Neural crest cell (in vitro differentiated cells): ENCODE measurements around the gene NLRP7. TPM values are rescaled to one million over a fixed set of nuclear protein-coding genes. Genes with fewer than 3 reads are reported as not detected.
"Not testable (repeated sequence)": the region's sequence is repeated elsewhere in the genome, so short reads cannot be mapped to it uniquely, and the experiment has no call there.

Source experiments
- DNase-seq: peaks from one replicate; pipeline ENCODE4 v3.0.0; 2021; ENCODE audit warnings: low read depth, mixed read lengths, low spot score
- H3K27ac Mint-ChIP-seq: one replicate; pipeline ENCODE4 v1.8.0; 2021; ENCODE audit warnings: mild to moderate bottlenecking, mixed read lengths; ENCODE audit not compliant: unreplicated experiment
- H3K27me3 Mint-ChIP-seq: 2 replicates; pipeline ENCODE4 v1.8.0; 2021; ENCODE audit warnings: low read depth, mild to moderate bottlenecking, mixed read lengths
- H3K36me3 Mint-ChIP-seq: 2 replicates; pipeline ENCODE4 v1.8.0; 2021; ENCODE audit warnings: low read depth, mild to moderate bottlenecking, mixed read lengths
- H3K4me1 Mint-ChIP-seq: 2 replicates; pipeline ENCODE4 v1.8.0; 2021; ENCODE audit warnings: mixed read lengths
- H3K4me3 Mint-ChIP-seq: one replicate; pipeline ENCODE4 v1.8.0; 2021; ENCODE audit warnings: mild to moderate bottlenecking, mixed read lengths
- H3K9me3 Mint-ChIP-seq: 2 replicates; pipeline ENCODE4 v1.8.0; 2021; ENCODE audit warnings: mixed read lengths
- CTCF ChIP-seq: fragments of 200-600 bp; sonication (generic); conservative IDR thresholded peaks from 2 replicates; pipeline ENCODE4 v1.5.0; 2021; ENCODE audit warnings: antibody characterized with exemption, mild to moderate bottlenecking
- total RNA-seq: library from RNA; stranded (reverse); gene quantifications from 2 replicates; pipeline ENCODE4 v1.2.1, GENCODE V29; 2021

Gene NLRP7
- total RNA-seq, 1 donor from 2014 or later = not detected

GRCh38 chr19:54905803-54906511 is 41.4 kb downstream of the NLRP7 start, which contains the start of gene NCR1:
Gene NCR1, plus strand, starts transcription at chr19:54906148. Its CDS starts 40 bp downstream, at chr19:54906188.
- Mint-ChIP-seq H3K4me3 (no peak within 1 kb of the TSS), H3K4me1 (no peaks in the 10 kb centered on the region), H3K36me3 (no peaks in the 10 kb centered on the region), H3K9me3 (peaks cover 4% of the 10 kb centered on the region), H3K27ac (no peak within 1 kb of the TSS), H3K27me3 (peaks cover 7% of the 10 kb centered on the region)
- DNase-seq = no peak
- no peak for TF ChIP-seq CTCF

- no peak for TF ChIP-seq CTCF
- Mint-ChIP-seq H3K36me3 (no peaks in the 10 kb centered on the region), H3K27me3 (peaks cover 7% of the 10 kb centered on the region), H3K27ac (no peak overlapping the region), H3K4me3 (no peak overlapping the region), H3K9me3 (peaks cover under 1% of the 10 kb centered on the region), H3K4me1 (no peaks in the 10 kb centered on the region)
- no peak for DNase-seq
These were observed 41.9 kb downstream of the NLRP7 start for GRCh38 chr19:54905421-54905802.

- DNase-seq, H3K27ac Mint-ChIP-seq, H3K9me3 Mint-ChIP-seq, H3K4me3 Mint-ChIP-seq, H3K36me3 Mint-ChIP-seq, H3K4me1 Mint-ChIP-seq: not testable (repeated sequence)
- peaks cover 18% of the 10 kb centered on the region for H3K27me3 Mint-ChIP-seq
These were observed 43.1 kb downstream of the NLRP7 start for GRCh38 chr19:54904261-54904660.

- no peak for DNase-seq
- H3K27me3 Mint-ChIP-seq = peaks cover 27% of the 10 kb centered on the region
- H3K4me1 Mint-ChIP-seq = no peaks in the 10 kb centered on the region
- H3K4me3 Mint-ChIP-seq = no peak overlapping the region
- no peaks in the 10 kb centered on the region for H3K36me3 Mint-ChIP-seq
- H3K9me3 Mint-ChIP-seq = no peaks in the 10 kb centered on the region
- TF ChIP-seq CTCF = no peak
- no peak overlapping the region for H3K27ac Mint-ChIP-seq
These were observed 44.0 kb downstream of the NLRP7 start for GRCh38 chr19:54903303-54903702.

- Mint-ChIP-seq H3K4me3 (no peak overlapping the region), H3K9me3 (no peaks in the 10 kb centered on the region), H3K36me3 (no peaks in the 10 kb centered on the region), H3K27ac (no peak overlapping the region), H3K4me1 (no peaks in the 10 kb centered on the region), H3K27me3 (peaks cover 32% of the 10 kb centered on the region)
- TF ChIP-seq CTCF = no peak
- no peak for DNase-seq
These were observed 45.3 kb downstream of the NLRP7 start for GRCh38 chr19:54902061-54902460.

GRCh38 chr19:54901153-54901552 is 46.2 kb downstream of the NLRP7 start:
- H3K4me3 Mint-ChIP-seq, DNase-seq, H3K9me3 Mint-ChIP-seq, H3K27ac Mint-ChIP-seq, H3K36me3 Mint-ChIP-seq, H3K4me1 Mint-ChIP-seq: not testable (repeated sequence)
- peaks cover 35% of the 10 kb centered on the region for H3K27me3 Mint-ChIP-seq

- not testable (repeated sequence) for H3K4me1 Mint-ChIP-seq, H3K9me3 Mint-ChIP-seq, H3K36me3 Mint-ChIP-seq, DNase-seq, H3K4me3 Mint-ChIP-seq, H3K27ac Mint-ChIP-seq
- peaks cover 36% of the 10 kb centered on the region for H3K27me3 Mint-ChIP-seq
These were observed 47.7 kb downstream of the NLRP7 start for GRCh38 chr19:54899646-54900045.

- H3K4me3 Mint-ChIP-seq, H3K27ac Mint-ChIP-seq, H3K36me3 Mint-ChIP-seq, DNase-seq, H3K4me1 Mint-ChIP-seq, H3K9me3 Mint-ChIP-seq: not testable (repeated sequence)
- H3K27me3 Mint-ChIP-seq = peaks cover 41% of the 10 kb centered on the region
These were observed 48.6 kb downstream of the NLRP7 start for GRCh38 chr19:54898685-54899084.
